HG02610 (cell line): ENCODE results near the gene HOGA1.

ENCODE experiments used
- ATAC-seq: cut with Tn5 transposase; IDR thresholded peaks from one replicate; pipeline ENCODE4 v1.9.1; 2021; ENCODE audit warnings: mild to moderate bottlenecking, moderate library complexity; ENCODE audit not compliant: unreplicated experiment

Gene HOGA1

GRCh38 chr10:97578171-97578844 lies 5.9 kb upstream of the HOGA1 start:
- ATAC-seq: no peak

GRCh38 chr10:97580421-97581367 lies 3.5 kb upstream of the HOGA1 start:
- ATAC-seq: no peak

- ATAC-seq: no peak
These were observed 2.0 kb upstream of the HOGA1 start for GRCh38 chr10:97582169-97582568.

- ATAC-seq: no peak
These were observed 713 bp upstream of the HOGA1 start for GRCh38 chr10:97583476-97583875.

- ATAC-seq: no peak
These were observed 729 bp downstream of the HOGA1 start for GRCh38 chr10:97584798-97585438.

- ATAC-seq: no peak
These were observed 1.2 kb downstream of the HOGA1 start for GRCh38 chr10:97585439-97585811.

GRCh38 chr10:97587183-97587582 lies 3.0 kb downstream of the HOGA1 start:
- ATAC-seq: no peak

GRCh38 chr10:97589479-97589878 lies 5.3 kb downstream of the HOGA1 start, which contains the start of gene C10orf62:
Gene C10orf62, plus strand, starts transcription at chr10:97589721. Its CDS starts 177 bp downstream, at chr10:97589898.
- no peak for ATAC-seq

- no peak for ATAC-seq
These were observed 6.0 kb downstream of the HOGA1 start for GRCh38 chr10:97590082-97590747.

GRCh38 chr10:97590748-97591495 lies 6.7 kb downstream of the HOGA1 start:
- no peak for ATAC-seq

GRCh38 chr10:97593421-97593820 lies 9.2 kb downstream of the HOGA1 start:
- ATAC-seq: no peak

- no peak for ATAC-seq
These were observed 12.2 kb downstream of the HOGA1 start for GRCh38 chr10:97596101-97597082.

GRCh38 chr10:97597778-97598177 lies 13.6 kb downstream of the HOGA1 start:
- ATAC-seq: no peak

GRCh38 chr10:97598407-97599271 lies 14.4 kb downstream of the HOGA1 start:
- no peak for ATAC-seq

- ATAC-seq: no peak
These were observed 15.1 kb downstream of the HOGA1 start for GRCh38 chr10:97599272-97599619.

GRCh38 chr10:97600616-97601015 lies 16.4 kb downstream of the HOGA1 start:
- ATAC-seq: no peak

GRCh38 chr10:97601268-97602215 lies 17.4 kb downstream of the HOGA1 start:
- ATAC-seq: no peak
